OCI-M2 (cell line): ENCODE measurements around the gene COL27A1.

Source experiments
- DNase-seq: peaks from one replicate; lab custom pipeline; 2025; ENCODE audit not compliant: unreplicated experiment; lab: John Stamatoyannopoulos, UW

The COL27A1 gene

DNA sequence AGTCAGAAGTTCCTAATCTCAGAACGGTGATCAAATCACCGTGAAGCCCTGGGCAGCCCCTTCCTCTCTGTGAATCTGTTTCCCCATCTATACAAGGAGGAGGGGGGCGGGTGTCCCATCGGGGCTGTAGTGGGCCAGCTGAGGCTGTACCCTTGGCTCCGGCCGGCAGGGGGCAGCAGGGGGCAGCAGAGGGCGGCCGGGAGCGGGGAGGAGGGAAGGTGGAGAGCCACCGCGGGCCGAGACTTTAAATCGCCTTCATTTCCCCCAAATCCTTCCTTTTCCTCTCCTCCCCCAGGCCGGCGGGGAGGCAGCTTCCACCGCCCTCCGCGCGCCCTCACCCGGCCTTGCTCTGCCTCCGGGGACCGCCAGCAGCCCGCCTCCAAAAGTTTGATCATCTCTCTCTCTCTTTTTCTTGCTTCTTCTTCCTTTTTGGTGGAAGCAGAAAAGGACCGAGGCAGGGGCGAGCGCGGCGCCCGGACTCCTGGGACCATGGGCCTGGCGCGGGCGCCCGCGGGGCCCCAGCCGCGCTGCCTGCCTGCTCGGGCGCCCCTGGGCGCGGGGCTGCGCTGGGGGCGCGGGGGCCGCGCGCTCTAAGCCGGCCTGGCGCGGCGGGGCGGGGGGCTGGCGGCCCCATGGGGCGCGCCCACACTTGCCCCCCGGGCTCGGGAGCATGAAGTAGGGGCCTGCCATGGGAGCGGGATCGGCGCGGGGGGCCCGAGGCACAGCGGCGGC is at the start of gene COL27A1:
Gene COL27A1, plus strand, starts transcription at position 275 of the 732 bp plus-strand sequence. Its CDS starts 414 bp downstream, at position 689.
- DNase-seq: no peak

DNA sequence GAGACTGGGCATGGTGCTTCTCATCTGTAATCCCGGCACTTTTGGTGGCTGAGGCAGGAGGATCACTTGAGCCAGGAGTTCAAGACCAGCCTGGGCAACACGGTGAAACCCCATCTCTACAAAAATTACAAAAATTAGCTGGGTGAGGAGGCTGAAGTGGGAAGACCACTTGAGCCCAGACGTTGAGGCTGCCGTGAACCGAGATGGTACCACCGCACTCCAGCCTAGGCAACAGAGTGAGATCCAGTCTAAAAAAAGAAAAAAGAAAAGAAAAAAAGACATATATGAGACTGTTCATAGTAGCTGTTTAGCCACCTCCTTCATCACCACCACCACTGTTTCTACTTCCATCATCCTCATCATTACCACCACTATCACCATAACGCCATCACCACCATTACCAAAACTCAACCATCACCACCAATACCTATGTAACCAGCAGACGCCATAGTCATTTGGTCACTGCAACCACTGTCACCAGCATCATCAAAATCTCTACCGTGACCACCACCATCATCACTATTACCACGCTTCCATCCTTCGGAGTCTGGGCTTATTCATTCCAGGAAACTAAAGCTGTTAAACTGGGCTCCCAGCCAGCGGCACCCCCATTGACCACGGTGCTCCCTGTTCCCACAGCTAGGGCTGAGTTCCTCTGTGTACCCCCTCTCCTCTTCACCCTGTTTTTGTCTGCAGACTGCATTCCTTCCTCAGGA is 47.9 kb upstream of the COL27A1 start:
- no peak for DNase-seq

DNA sequence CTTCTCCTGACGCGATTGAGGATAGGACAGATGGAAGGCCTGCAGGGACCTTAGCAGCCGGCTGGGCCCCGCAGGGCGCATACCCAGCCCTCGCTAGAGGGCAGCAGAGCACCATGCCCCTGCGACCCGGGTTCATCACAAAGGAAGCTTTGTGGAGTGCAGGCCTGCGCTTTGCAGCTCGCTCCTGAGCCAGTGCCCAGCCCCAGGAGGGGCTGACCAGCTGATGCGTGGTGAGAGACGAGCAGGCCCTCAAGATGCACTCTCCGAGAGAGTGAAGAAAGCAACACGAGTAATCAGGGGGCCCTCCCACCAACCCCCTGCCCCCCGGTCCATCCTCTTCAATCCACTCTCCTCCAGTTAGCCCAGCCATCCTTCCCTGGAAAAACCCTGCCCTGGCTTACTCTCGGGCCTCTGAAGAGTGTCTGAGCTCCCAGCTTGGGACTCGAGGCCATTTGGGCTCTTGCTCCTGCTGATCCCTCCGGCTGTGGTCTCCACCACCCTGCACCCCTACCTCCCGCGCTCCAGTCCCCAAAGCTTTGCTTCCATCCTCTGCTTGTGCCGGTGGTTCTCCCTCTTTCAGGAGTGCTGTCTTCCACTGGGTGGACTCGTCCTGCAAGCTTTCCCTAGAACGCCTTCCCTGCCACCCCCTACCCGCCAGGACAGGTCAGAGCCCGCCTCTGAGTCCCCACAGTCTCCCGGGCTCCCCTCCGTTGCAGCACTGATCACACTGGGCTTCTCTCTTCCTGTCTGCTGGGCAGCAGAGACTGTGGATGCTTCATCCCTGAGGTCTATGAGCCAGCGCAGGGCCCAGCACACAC is 47.1 kb upstream of the COL27A1 start:
- DNase-seq: no peak

DNA sequence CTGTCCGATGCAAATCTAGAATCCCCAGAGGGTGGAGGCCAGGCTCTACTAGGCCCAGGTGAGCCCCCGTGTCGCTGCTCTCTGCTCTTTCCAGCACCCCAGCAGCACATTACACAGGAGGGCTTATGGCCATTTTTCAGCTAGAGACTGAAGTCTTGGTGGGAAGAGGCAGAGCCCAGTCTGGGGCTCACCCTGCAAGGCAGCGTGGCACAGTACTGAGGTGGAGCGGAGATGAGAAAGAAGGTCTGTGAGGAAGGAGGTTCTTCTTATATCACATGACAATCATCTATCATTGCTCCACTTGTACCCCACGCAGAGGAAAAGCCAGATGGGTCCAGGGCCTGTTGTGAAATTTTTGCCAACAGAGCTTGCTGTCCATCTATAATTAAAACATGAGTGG is 46.2 kb upstream of the COL27A1 start:
- DNase-seq: no peak

DNA sequence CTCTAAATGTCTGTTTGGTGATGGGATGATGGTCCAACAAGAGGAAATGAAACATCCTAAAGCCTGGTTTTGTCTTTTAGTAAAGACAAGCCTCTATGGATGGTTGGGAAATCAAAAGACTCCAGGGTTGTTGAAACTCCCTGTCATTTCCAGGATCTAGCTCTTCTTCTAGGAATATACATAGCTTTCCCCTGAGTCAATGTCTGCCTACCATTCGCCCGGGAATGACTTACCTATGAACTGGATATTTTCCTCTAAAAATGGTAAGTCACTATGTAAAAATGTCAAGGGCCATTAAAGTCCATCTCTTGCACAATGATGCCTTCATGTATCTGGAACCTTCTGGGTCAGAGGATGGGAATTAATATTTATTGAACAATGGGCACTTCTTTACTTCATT is 45.2 kb upstream of the COL27A1 start:
- DNase-seq: no peak

DNA sequence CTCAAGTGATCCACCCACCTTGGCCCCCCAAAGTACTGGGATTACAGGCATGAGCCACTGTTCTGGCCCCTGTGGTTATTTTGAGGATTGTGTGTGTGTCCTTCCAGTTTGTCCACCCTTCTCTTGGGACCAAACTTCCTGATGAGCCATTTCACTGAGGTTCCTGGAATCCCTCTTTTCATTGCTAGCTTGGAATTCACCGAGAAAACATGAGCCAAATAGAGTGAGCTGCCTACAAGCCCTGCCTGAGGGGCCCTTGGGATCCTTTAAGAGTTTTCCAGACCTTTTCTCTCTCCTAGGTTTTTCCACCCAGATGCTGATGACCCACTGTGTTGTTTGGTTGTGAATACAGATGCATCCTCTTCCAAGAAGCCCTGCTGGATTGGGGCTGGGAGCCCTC is 43.0 kb upstream of the COL27A1 start:
- no peak for DNase-seq

DNA sequence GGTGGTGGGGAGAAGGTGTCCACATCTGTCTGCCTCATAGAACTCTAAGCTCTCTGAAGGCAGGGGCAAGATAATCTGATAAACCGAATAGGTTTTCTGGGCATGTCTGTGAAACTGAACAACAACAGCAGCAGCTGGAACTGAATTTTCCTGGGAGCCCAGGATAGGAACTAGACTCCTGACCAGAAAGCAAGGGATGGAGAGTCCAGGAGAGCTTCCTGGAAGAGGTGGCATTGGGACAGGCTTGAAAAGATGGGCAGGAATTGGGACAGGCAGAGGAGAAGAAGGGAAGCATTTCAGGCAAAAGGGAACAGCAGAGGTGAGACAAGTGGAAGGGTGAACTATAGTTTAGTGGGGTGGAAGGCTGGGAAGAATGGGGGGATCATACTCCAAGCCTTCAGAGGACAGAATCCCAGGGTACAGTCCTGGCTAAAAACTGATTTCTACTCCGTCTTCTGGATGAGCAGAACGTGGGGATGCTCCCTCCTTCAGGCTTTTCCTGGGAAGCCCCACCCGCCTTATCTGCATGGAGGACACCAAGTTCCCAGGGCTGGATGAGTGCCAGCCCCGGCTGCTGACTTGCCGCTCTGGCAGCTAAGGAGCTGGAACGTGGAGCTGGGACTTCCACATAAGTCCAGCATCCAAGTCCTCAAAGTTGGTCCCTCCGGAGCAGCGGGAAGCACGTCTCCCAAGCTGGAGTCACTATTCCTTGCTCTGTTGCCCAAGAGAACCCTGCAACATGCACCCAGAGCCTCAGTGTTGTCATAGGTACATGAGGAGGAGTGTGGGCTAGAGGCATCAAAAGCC is 42.4 kb upstream of the COL27A1 start:
- DNase-seq: no peak

DNA sequence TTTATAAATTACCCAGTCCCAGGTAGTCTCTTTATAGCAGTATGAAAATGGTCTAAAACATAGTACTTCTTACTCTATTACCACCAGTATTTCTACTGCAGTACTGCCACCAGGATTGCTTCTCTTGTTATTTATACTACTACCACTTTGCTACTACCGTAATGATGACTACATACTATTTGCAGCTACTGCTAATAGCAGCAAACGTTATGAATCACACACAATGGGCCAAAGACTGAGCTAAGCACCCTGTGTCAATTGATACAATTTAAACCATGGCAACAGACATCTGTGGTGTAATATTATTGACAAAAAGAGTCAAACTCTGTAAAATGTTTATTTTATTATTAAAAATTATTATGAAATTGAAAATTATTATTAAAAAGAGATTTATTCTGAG is 41.0 kb upstream of the COL27A1 start:
- DNase-seq: no peak

DNA sequence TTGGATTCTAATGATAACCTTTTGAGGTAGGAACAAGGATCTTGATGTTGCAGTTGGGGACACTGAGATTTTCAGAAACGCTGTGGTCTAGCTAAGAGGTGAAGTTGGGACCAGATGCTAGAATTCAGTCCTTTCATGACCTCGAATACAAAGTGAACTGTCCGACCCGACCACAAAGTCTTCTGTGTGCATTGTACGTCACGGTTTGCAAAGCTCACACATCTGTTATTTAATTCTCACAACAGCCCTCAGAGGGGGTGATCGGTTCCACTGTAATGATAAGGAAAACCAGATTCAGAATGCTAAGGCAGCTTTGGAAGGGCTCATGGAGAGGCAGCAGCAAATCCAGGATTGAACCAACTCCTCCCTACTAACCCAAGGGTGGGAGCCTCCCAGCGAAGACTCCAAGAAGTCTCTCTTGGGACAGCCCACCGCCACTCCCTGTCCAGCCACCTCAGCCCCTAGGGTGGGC is 39.6 kb upstream of the COL27A1 start:
- no peak for DNase-seq

DNA sequence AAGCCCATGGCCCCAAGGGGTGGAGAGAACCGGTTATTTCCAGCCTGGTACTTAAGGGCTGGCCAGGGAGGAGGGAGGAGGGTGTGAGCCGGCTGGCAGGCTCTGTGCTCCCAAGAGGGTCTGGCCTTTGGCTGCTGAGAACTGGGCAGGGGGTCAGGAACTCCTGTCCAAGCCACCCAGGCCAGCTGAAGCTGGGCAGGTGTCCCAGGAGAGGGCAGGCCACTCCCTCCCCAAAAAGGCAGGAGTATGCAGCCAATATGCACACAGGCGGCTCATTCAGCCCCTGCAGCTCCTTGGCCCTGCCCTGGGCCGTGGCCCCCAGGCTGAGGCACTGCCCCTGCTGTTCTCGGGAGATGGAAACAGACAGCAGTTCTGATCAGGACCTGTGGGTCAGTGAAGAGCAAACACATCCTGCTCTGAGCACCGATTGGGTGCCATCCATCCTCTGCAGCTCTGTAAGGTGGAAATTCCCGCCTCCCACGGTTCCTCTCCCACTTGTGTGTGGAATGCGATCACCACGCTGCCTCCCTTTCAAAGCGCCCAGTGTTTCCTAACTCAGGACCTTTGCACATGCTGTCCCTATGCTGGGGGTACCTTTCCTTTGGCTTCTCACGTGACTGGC is 39.1 kb upstream of the COL27A1 start:
- no peak for DNase-seq

DNA sequence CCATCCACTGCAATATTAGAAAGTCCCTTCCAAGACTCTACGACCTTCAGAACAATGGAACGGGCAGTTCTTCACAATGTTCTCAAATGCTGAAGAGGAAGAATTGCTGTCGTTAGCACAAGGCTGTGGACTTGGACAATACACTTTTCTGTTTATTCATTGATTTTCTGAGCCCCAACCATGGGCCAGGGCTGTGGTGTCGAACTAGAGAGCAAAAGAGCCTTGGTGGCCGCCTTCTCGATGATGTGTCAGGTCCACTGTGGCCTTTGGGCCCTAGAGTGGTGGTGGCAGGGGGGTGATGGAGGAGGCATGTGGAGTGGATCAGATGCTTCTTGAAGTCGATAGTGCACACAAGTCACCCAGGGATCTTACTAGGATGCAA is 37.7 kb upstream of the COL27A1 start:
- no peak for DNase-seq

DNA sequence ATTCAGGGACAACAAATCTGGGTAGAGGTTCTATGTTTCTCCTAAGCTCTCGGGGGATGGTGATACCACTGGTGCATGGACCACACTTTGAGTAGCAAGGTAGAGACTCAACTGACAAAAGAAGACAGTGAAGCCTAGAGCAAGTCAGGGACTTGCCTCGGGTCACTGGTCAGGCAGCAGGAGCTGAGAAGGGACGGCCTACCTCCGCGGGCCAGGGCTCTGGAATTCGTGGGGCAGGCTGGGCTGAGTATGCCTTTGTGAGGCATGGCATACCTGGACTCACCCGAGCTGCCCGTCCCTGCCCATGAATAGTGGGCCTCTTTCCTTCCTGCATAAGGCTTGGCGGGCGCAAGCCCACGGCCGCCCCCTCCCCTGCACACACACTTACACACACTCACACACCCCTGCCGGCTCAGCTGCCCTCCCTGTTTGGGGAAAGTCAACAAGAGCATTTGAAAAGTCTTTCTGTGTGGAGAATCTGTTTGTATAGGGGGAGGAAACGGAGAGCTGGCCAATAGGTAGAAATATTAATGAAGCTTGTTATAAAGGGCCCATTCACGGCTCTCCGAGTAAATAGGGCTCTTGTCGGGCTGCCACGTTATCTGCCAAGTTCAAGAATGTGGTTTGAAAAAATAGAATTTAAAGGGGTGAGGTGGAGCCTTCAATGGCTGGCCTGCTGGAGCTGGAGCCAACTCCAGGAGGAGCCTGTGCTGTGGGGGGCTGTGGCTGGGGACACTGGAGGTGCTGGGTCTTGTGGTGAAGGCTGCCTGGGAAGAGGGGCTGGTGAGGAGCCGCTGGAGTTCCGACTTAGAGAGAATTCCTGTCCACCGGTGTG is 37.1 kb upstream of the COL27A1 start:
- DNase-seq: no peak

DNA sequence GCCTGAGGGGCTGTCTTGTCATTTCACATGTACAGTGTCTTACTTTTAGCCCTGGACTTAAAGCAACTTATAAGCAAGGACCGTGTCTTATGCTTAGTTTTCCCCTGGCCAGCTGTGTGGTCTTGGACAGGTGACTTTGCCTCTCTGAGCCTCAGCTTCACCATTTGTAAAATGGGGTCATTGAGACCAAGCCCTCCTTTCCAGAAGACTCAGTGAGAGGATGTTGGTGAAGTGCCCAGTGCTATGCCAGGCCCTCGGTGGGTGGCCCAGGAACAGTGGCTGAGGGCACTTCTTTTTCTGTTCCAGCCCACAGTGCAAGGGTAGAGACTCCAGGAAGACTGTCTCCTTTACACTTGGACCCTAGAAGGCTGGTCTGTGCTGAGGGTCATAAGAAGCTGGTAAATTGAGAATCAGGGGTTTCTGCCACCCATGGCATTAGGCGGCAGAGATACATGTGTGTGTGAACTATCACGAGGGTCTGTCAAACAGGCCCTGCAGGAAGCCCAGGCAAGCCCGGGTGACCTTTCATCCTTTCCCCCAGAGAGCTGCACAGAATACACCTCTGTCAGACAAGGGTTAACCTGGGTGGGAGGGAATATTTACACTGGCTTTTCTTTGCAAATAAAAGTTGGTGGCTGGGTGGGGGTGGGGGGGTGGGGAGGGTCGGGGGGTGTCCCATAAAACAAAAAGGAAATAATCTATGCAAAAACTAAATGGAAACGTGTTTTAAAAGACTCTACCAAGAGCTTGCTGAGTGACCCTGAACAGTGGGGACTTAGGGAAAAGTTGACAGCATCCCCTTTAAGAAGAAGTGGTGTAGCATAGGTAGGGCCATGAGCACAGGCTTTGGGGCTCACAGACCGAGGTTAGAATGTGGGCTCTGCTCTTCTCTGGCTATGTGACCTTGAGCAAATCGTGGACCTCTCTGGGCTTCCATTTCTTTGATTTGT is 35.8 kb upstream of the COL27A1 start:
- DNase-seq: no peak

DNA sequence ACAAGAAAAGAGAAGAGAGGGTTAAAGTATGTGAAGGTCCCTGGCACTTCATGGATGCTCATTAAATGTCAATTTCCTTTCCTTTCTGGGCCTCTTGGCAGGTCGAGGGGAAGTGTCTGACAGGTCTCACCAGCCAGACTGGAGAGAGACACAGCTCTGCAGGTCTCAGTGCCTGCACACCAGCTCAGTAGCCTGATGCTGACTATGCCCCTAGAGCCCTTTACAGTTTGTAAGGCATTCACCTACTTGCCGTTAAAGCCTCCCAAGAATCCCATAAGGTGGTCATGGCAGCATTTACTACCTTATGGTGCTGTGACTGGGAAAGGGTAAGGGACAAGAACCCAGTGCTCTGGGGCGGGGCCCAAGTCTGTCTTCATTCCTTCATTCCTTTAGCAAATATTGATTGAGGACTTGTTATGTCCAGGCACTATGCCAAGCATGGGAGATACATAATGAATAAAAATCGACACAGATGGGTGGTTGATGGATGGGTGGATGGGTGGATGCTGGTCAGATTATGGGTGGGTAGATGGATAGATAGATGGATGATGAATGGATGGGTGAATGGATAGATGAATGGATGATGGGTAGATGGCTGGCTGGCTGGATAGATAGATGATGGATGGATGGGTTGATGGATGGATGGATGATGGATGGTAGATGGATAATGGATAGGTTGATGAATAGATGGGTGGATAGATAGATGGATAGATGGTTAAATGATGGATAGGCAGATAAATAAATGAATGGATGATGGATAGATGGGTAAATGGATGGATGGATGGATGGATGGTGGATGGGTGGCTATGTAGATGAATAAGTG is 34.9 kb upstream of the COL27A1 start:
- no peak for DNase-seq

DNA sequence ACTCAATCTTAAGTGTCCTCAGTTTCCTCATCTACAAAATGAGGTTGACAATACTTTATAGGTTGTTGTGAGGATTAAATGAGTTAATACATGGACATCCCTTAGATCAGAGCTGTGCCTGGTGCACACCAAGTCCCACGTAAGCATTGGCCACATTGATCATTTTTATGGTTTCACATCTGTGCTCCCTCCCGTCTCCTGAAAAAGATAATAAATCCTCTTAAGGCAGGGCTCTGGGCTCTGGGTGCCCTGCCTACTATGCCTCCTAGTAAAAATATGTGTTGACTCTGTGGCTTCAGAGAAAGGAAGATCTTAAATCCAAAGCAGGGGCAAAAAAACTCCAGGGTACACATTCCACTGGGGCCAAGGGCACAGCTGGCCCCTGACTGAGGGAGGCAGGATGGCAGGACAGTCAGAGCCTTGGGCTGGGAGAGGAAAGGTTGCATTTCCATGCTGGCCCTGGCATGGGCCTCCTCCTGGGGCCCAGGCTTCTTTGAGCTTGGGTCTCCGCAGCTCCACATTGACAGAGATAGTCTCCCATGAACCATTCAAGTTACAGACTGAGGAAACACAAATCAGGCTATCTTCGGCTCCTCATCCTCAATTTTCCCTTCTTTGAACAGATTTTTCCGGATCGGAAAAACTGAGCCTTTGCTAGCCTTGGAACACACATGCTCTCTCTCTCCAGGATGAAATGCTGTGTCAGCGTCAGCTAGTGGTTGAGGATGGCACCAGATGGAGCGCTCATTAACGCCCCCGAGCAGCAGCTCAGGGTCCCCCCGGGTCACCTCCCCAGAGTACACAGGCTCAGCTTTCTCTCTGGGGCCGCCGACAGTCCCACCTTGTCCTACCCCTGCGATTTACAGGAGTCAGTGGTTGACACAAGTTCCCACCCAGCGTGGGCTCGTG is 33.9 kb upstream of the COL27A1 start:
- no peak for DNase-seq
